Keratinocyte (primary cell): ENCODE data around the gene VSIG10L2.

ENCODE experiments used
- CTCF ChIP-seq, 3 experiments: IDR thresholded peaks in 1 of 3; conservative IDR thresholded peaks in 1 of 3; optimal IDR thresholded peaks in 1 of 3; 2 replicates in 2 of 3; 3 replicates in 1 of 3; pipeline versions ENCODE3 to v1.5.1; 2011; ENCODE audit warnings: low read length in 3 of 3, mild to moderate bottlenecking in 3 of 3, moderate library complexity in 2 of 3, control low read depth in 1 of 3, inconsistent platforms in 1 of 3; ENCODE audit not compliant: insufficient read depth in 2 of 3; ENCODE audit errors: extremely low read depth in 1 of 3
- EZH2 ChIP-seq: IDR thresholded peaks from one replicate; pipeline ENCODE4 v1.6.1; 2012; ENCODE audit warnings: inconsistent platforms, mild to moderate bottlenecking, low read length, moderate library complexity

DNA sequence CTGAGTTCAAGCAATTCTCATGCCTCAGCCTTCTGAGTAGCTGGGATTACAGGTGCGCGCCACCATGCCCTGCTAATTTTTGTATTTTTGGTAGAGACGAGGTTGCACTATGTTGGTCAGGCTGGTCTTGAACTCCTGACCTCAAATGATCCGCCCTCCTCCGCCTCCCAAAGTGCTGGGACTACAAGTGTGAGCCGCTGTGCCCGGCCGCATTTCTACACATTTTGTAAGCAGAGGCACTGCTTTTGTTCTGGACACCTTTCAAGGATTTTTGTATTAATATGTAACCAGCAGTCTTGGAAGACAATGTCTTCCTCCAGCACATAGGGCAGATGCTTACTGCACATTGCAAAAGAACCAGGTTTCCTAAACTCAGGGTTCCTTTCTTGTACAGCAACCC lies 11.4 kb upstream of the VSIG10L2 start:
- TF ChIP-seq CTCF (optimal IDR thresholded peaks at IDR 0.05 in 1 of 3, IDR thresholded peaks at IDR 0.05 in 1 of 3, conservative IDR thresholded peaks at IDR 0.05 in 1 of 3; ENCODE audit: extremely low read depth in 1 of 3, insufficient read depth in 2 of 3, low read length in 3 of 3), result no peak
- TF ChIP-seq EZH2, result no peak
